Measurements from ENCODE around the gene ATG10. TPM values are rescaled to one million over a fixed set of nuclear protein-coding genes. Genes with fewer than 3 reads are reported as not detected.

Gene ATG10
- total and polyA plus RNA-seq, 2 of the 8 experiments (the other 6 are each of a cell fraction or from before 2014, with no cell fraction given), result 3.7 to 8.8 TPM

GRCh38 chr5:81971712-81972491, at the start of gene ATG10 (continued):
- TF ChIP-seq EP300 (IDR thresholded peaks at IDR 0.05; ENCODE audit: borderline replicate concordance in 1 of 2, low read depth in 2 of 2, low read length in 2 of 2) (no peak; a peak in 1 of 3 replicates), SIRT6 (IDR thresholded peaks at IDR 0.05; ENCODE audit: low read length) (no peak), SAP30 (IDR thresholded peaks at IDR 0.05; ENCODE audit: insufficient read depth, insufficient replicate concordance, low read length) (no peak), HDAC6 (IDR thresholded peaks at IDR 0.05; ENCODE audit: low read depth, low read length) (no peak), CHD2 (IDR thresholded peaks at IDR 0.05; ENCODE audit: low read length) (no peak), SP1 (IDR thresholded peaks at IDR 0.05; ENCODE audit: low read depth, low read length) (0 out of 2 replicates have a peak, but pooled peaks have one; percentile 55), BACH1 (IDR thresholded peaks at IDR 0.05; ENCODE audit: low read length) (peak; percentile 61; the same call in 1 of the 2 replicates), GABPA (IDR thresholded peaks at IDR 0.05; ENCODE audit: borderline replicate concordance, insufficient read depth, low read length) (no peak), SIN3A (conservative IDR thresholded peaks at IDR 0.05 in 1 of 2, IDR thresholded peaks at IDR 0.05 in 1 of 2; ENCODE audit: low read depth in 1 of 2, low read length in 2 of 2) (0 out of 4 replicates have a peak, but pooled peaks of 1 of the 2 experiments have one; percentile 47), TCF12 (IDR thresholded peaks at IDR 0.05; ENCODE audit: low read depth, low read length) (no peak)
- TF ChIP-seq, protein P1, sequence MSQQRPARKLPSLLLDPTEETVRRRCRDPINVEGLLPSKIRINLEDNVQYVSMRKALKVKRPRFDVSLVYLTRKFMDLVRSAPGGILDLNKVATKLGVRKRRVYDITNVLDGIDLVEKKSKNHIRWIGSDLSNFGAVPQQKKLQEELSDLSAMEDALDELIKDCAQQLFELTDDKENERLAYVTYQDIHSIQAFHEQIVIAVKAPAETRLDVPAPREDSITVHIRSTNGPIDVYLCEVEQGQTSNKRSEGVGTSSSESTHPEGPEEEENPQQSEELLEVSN (IDR thresholded peaks at IDR 0.05), result peak; percentile 84

Measured in H1 (cell line).